ENCODE data around the gene TRIM22.

TRIM22 gene

DNA sequence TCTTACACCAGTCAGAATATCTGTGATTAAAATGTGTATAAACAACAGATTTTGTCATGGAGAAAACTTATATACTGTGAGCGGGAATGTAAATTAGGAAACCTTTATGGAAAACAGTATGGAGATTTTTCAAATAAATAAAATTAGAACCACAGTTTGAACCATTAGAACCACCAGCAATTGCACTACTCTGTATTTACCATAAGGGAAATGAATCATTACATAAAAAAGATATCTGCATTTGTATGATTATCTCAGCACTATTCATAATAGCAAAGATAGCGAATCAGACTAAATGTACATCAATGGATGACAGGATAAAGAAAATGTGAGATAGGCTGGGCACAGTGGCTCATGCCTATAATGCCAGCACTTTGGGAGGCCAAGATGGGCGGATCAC is 57.0 kb downstream of the TRIM22 start:
- no peak for DNase-seq (ENCODE audit: low spot score)

DNA sequence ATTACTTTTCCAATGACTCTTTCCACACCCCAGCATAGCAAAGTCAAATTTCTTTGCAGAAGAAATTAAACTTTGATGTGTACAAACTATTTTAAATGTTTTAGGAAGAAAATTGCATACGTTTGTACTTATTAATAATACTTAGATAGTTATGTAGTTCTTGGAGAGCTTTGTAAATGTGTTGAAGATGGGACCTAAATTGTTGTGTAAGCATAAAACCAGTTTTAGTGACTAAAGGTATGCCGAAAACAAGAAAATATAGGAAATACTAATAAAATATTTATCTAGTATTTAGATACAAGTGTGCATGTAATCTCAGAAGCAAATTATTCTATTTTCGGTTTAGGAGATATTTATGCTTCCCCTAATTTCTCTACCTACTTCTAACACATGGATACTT is 60.2 kb downstream of the TRIM22 start:
- no peak for DNase-seq (ENCODE audit: low spot score)

DNA sequence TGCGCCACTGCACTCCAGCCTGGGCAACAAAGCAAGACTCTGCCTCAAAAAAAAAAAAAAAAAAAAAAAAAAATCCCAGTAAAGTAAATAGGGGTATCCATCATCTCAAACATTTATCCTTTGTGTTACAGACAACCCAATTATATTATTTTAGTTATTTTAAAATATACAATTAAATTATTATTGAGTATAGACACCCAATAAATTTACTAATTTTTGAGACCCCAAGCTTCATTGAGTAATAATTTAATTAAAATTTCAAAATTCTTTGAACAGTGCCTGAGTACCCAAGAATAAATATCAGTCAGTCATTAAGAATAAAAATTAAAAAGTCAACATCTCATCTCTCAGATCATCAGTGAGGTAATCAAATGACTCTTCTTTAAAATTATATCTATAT is 64.4 kb downstream of the TRIM22 start, which contains the start of gene OR52N4:
Gene OR52N4 (plus strand): TSS at position 301 of the 400 bp plus-strand sequence. CDS start 498 bp downstream, outside the sequence.
- DNase-seq (ENCODE audit: low spot score): no peak
